Endothelial cell of umbilical vein (primary cell): ENCODE results near the gene TCERG1L. TPM values are rescaled to one million over a fixed set of nuclear protein-coding genes. Genes with fewer than 3 reads are reported as not detected.

ENCODE experiments used
- BruUV-seq: library from RNA; stranded (reverse); fragments of 400-500 nt; replicated peaks from 2 replicates; lab custom pipeline; 2021; lab: Mats Ljungman, UMichigan
- CTCF ChIA-PET: fragments of 300-600, 350-600 bp; sonication (Branson Sonifier 250); formaldehyde crosslinking; loops from one replicate; lab custom pipeline; 2021; ENCODE audit warnings: antibody characterized with exemption, inconsistent platforms; lab: Charles Lee
- POLR2A ChIA-PET: fragments of 300-600, 350-600 bp; sonication (Branson Sonifier 250); formaldehyde crosslinking; loops from one replicate; lab custom pipeline; 2021; ENCODE audit warnings: antibody characterized with exemption, inconsistent platforms; lab: Charles Lee
- DNase-seq: peaks from one replicate; pipeline ENCODE4 v3.0.0-alpha.2; 2011; ENCODE audit warnings: low read depth, low spot score
- FAIRE-seq: peaks from 2 replicates; lab custom pipeline; 2011; peaks lifted over from hg19 to GRCh38; lab: Jason Lieb, UNC
- H2AFZ ChIP-seq: 2 replicates; pipeline ENCODE4 v1.6.0; 2012; ENCODE audit warnings: low read depth, low read length, control low read depth, inconsistent platforms
- H3K27ac ChIP-seq: 2 replicates; pipeline ENCODE4 v1.5.1; 2011; ENCODE audit warnings: low read depth, mild to moderate bottlenecking, control low read depth, low read length, moderate library complexity; ENCODE audit not compliant: insufficient read depth
- H3K27me3 ChIP-seq, 2 experiments: 2 replicates each; pipeline versions ENCODE4 v1.6.0 to v1.6.1; 2011; ENCODE audit warnings: low read length in 2 of 2, mixed read lengths in 1 of 2; ENCODE audit not compliant: control insufficient read depth in 2 of 2, insufficient read depth in 2 of 2
- H3K36me3 ChIP-seq, 2 experiments: 2 replicates in 1 of 2; 3 replicates in 1 of 2; pipeline ENCODE4 v1.5.1; 2011; ENCODE audit warnings: low read length in 2 of 2, mild to moderate bottlenecking in 1 of 2, moderate library complexity in 1 of 2; ENCODE audit not compliant: control insufficient read depth in 2 of 2, insufficient read depth in 2 of 2; ENCODE audit errors: extremely low read depth in 1 of 2
- H3K4me1 ChIP-seq: 3 replicates; pipeline ENCODE4 v1.5.1; 2011; ENCODE audit warnings: mild to moderate bottlenecking, low read length; ENCODE audit not compliant: control insufficient read depth, insufficient read depth; ENCODE audit errors: extremely low read depth
- H3K4me2 ChIP-seq: 2 replicates; pipeline ENCODE4 v1.6.1; 2011; ENCODE audit warnings: low read length, control low read depth, mixed read lengths; ENCODE audit not compliant: insufficient read depth
- H3K4me3 ChIP-seq, 3 experiments: fragments of 200-600 bp in 1 of 3; sonication (generic), shearing (Covaris generic) in 1 of 3; replicated peaks in 1 of 3; 2 replicates each; pipeline ENCODE4 v1.5.1; 2011 to 2016; ENCODE audit warnings: control low read depth in 3 of 3, low read length in 3 of 3, mild to moderate bottlenecking in 2 of 3, inconsistent platforms in 1 of 3, low read depth in 1 of 3, moderate library complexity in 1 of 3; ENCODE audit not compliant: insufficient read depth in 1 of 3
- H3K79me2 ChIP-seq: 2 replicates; pipeline ENCODE4 v1.6.0; 2012; ENCODE audit warnings: low read length, inconsistent platforms; ENCODE audit not compliant: control insufficient read depth, insufficient read depth
- H3K9ac ChIP-seq: replicated peaks from 2 replicates; pipeline ENCODE3; 2011; ENCODE audit warnings: low read length, control low read depth; ENCODE audit not compliant: insufficient read depth; ENCODE audit errors: extremely low read depth
- H3K9me1 ChIP-seq: replicated peaks from 3 replicates; pipeline ENCODE4 v1.6.0; 2011; ENCODE audit warnings: mild to moderate bottlenecking, low read length; ENCODE audit not compliant: control insufficient read depth, insufficient read depth; ENCODE audit errors: extremely low read depth
- H3K9me3 ChIP-seq: replicated peaks from 2 replicates; pipeline ENCODE4 v1.5.1; 2012; ENCODE audit warnings: low read length, inconsistent platforms; ENCODE audit not compliant: control insufficient read depth, insufficient read depth
- H4K20me1 ChIP-seq: replicated peaks from 2 replicates; pipeline ENCODE3; 2011; ENCODE audit warnings: mild to moderate bottlenecking, low read length; ENCODE audit not compliant: control insufficient read depth, insufficient read depth; ENCODE audit errors: extremely low read depth
- CTCF ChIP-seq, 2 donors: IDR thresholded peaks; 1 replicate in 1 of 2; 2 replicates in 1 of 2; pipeline ENCODE4 v1.5.1; 2011; ENCODE audit warnings: low read length in 2 of 2, mild to moderate bottlenecking in 2 of 2, moderate library complexity in 2 of 2, control low read depth in 1 of 2, inconsistent platforms in 1 of 2, low read depth in 1 of 2; ENCODE audit not compliant: insufficient read depth in 1 of 2; ENCODE audit errors: extremely low read depth in 1 of 2
- EZH2 ChIP-seq: IDR thresholded peaks from 2 replicates; pipeline ENCODE4 v1.6.1; 2012; ENCODE audit warnings: borderline replicate concordance, low read depth, mild to moderate bottlenecking, moderate library complexity, low read length, inconsistent platforms; ENCODE audit not compliant: severe bottlenecking
- FOS ChIP-seq: IDR thresholded peaks from 2 replicates; pipeline ENCODE4 v1.6.1; 2011; ENCODE audit warnings: mild to moderate bottlenecking, low read length, moderate library complexity, borderline replicate concordance; ENCODE audit not compliant: insufficient read depth
- GATA2 ChIP-seq: IDR thresholded peaks from 2 replicates; pipeline ENCODE4 v1.7.0; 2011; ENCODE audit warnings: low read depth, mild to moderate bottlenecking, moderate library complexity, mixed read lengths, low read length; ENCODE audit not compliant: insufficient read length, insufficient read depth
- JUN ChIP-seq: IDR thresholded peaks from 2 replicates; pipeline ENCODE4 v1.6.1; 2011; ENCODE audit warnings: borderline replicate concordance, low read depth; ENCODE audit not compliant: insufficient read length, insufficient read depth
- MAX ChIP-seq: IDR thresholded peaks from 2 replicates; pipeline ENCODE4 v1.6.1; 2011; ENCODE audit not compliant: insufficient read depth, insufficient read length
- MYC ChIP-seq: IDR thresholded peaks from one replicate; pipeline ENCODE4 v1.6.1; 2011; ENCODE audit warnings: mild to moderate bottlenecking, low read depth, low read length
- POLR2A ChIP-seq: IDR thresholded peaks from 2 replicates; pipeline ENCODE4 v1.6.1; 2012; ENCODE audit warnings: low read depth, mild to moderate bottlenecking, control low read depth, low read length
- POLR2AphosphoS5 ChIP-seq: IDR thresholded peaks from 2 replicates; pipeline ENCODE4 v1.6.1; 2012; ENCODE audit warnings: low read depth, mild to moderate bottlenecking, control low read depth, low read length, moderate library complexity; ENCODE audit not compliant: insufficient read depth
- dilution Hi-C: fragments of 300-500 bp; cut with MboI; formaldehyde crosslinking; loops from one replicate; pipeline ENCODE4 v1.15.0; 2019; ENCODE audit warnings: low sequenced_read_pairs; ENCODE audit not compliant: extremely low pct_ligation_motif_present
- intact Hi-C: fragments of 100-400 bp; cut with micrococcal nuclease; formaldehyde crosslinking; loops from one replicate; pipeline ENCODE4 v1.10.0; 2022
- polyA plus RNA-seq, 4 experiments: library from polyadenylated mRNA; depleted of rRNA in 3 of 4; stranded (reverse) in 3 of 4; unstranded in 1 of 4; fragments of >200 nt; gene quantifications; 2 replicates each; pipeline versions ENCODE4 v1.2.1 to v1.2.3, GENCODE V29; 2011 to 2012; ENCODE audit warnings: missing spikeins in 1 of 4
- total RNA-seq: library from RNA; stranded (reverse); gene quantifications from 2 replicates; pipeline ENCODE4 v1.2.3, GENCODE V29; 2021

Gene TCERG1L
- total and polyA plus RNA-seq, 2 donors (not counting 3 experiments of a cell fraction or from before 2014, with no cell fraction given), result not detected

GRCh38 chr10:131230166-131230565 lies 81.4 kb downstream of the TCERG1L start:
- Histone ChIP-seq H3K4me3 (no peak overlapping the region), H3K9me1 (no peaks in the 10 kb centered on the region), H3K9me3 (peaks cover 4% of the 10 kb centered on the region), H3K9ac (no peak overlapping the region), H4K20me1 (no peaks in the 10 kb centered on the region), H3K27me3 (no peaks in the 10 kb centered on the region), H3K36me3 (no peaks in the 10 kb centered on the region), H2AFZ (no peak overlapping the region), H3K4me2 (no peak overlapping the region), H3K79me2 (no peaks in the 10 kb centered on the region), H3K27ac (no peak overlapping the region), H3K4me1 (no peaks in the 10 kb centered on the region)
- FAIRE-seq (no peak), DNase-seq (no peak)
- ChIA-PET POLR2A (no interaction called here), CTCF (no interaction called here)
- BruUV-seq, result no TSS peak
- dilution Hi-C loops, result no loop called here
- intact Hi-C loops, result no loop called here
- TF ChIP-seq JUN (no peak), GATA2 (no peak), CTCF (IDR thresholded peaks at IDR 0.05; ENCODE audit: extremely low read depth in 1 of 2, insufficient read depth in 1 of 2, low read depth in 1 of 2, low read length in 2 of 2) (no peak), POLR2AphosphoS5 (no peak), MYC (no peak), FOS (no peak), POLR2A (no peak), EZH2 (no peak), MAX (no peak)
